ENCODE results near the gene TLE3.

TLE3 gene

DNA sequence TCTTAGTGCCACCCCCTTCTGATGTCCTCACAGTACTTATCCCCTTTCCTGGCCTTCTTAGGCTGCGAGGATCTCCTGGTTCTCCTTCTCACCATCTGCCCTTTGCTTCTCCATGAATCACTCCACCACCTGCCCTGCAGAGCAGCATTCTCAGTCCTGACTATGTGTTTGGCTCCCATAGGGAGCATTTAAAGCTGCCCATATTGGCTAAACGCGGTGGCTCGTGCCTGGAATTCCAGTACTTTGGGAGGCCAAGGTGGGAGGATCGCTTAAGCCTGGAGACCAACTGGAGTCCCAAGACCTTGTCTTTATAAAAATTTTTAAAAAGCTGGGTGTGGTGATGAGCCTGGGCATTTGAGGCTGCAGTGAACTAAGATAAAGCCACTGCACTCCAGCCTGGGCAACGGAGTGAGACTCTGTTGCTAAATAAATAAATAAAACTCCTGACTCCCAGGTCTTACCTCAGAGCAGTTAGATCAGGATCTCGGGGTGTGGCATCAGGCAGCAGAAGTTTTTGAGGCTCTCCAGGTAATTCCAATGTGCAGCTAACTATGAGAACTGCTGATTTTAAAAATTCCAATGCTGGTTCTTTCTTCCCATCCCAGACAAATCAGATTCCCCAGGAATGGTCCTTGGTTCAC is 36.2 kb upstream of the TLE3 start:
- DNase-seq: no peak
- TF ChIP-seq POLR2A (IDR thresholded peaks at IDR 0.05; ENCODE audit: low read length) (no peak), GATA1 (IDR thresholded peaks at IDR 0.05; ENCODE audit: low read depth, low read length) (no peak)

DNA sequence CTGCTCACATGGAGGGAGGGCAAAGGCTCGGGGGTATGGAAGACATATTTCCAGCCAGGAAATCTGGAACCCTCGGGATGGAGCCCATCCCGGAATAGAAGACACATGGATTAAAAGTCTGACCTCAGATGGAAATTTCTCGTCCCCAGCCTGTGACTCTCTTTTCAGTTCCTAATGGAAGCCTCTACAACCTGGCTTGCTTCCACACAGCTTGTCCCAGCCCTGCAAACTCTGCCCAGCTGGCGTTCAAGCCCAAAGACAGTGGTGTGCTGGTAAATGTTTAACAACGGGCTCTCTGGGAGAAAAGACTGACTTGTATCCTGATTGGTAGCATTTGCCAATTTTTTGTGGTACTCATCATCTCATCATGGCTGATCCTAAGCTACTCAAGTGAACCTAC is 35.6 kb upstream of the TLE3 start:
- DNase-seq: no peak
- no peak for TF ChIP-seq GATA1 (IDR thresholded peaks at IDR 0.05; ENCODE audit: low read depth, low read length)
- TF ChIP-seq POLR2A (IDR thresholded peaks at IDR 0.05; ENCODE audit: low read length): no peak

- TF ChIP-seq POLR2A (IDR thresholded peaks at IDR 0.05; ENCODE audit: low read length) (no peak), GATA1 (IDR thresholded peaks at IDR 0.05; ENCODE audit: low read depth, low read length) (no peak)
- DNase-seq: no peak
Measured at GRCh38 chr15:70132571-70132970, 34.9 kb upstream of the TLE3 start.

GRCh38 chr15:70132139-70132538 is 34.4 kb upstream of the TLE3 start:
- TF ChIP-seq POLR2A (IDR thresholded peaks at IDR 0.05; ENCODE audit: low read length): no peak
- no peak for TF ChIP-seq GATA1 (IDR thresholded peaks at IDR 0.05; ENCODE audit: low read depth, low read length)
- DNase-seq: no peak

DNA sequence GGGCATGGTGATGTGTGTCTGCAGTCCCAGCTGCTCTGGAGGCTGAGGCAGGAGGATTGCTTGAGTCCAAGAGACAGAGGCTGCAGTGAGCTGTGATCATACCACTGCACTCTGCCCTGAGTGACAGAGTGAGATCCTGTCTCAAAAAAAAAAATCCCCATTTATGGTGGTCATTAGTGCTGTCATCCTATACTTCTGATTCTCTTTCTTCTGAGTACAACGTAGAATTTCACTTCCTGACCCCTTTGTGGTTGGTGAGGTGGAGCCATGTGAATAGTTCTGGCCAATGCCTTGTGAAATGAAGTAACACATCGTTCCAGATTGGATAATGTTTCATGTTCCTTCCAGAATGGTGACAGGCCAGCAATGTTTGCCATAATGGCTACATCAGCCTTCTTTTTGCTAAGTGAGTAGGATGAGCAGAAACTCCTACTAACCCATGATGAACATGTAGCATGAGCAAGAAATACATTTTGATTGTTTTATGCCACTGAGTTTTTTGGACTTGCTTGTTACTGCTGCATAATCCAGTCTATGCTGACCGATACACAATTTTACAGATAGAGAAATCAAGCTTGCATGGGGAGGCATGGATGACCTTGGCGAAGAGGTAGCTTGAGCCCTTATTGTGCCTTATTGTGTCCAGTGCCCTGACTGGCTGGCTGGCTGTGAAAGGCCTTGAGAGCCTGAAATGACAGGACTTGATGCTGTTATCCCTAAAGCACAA is 30.9 kb upstream of the TLE3 start:
- TF ChIP-seq POLR2A (IDR thresholded peaks at IDR 0.05; ENCODE audit: low read length) (no peak), GATA1 (IDR thresholded peaks at IDR 0.05; ENCODE audit: low read depth, low read length) (no peak)
- DNase-seq: no peak

DNA sequence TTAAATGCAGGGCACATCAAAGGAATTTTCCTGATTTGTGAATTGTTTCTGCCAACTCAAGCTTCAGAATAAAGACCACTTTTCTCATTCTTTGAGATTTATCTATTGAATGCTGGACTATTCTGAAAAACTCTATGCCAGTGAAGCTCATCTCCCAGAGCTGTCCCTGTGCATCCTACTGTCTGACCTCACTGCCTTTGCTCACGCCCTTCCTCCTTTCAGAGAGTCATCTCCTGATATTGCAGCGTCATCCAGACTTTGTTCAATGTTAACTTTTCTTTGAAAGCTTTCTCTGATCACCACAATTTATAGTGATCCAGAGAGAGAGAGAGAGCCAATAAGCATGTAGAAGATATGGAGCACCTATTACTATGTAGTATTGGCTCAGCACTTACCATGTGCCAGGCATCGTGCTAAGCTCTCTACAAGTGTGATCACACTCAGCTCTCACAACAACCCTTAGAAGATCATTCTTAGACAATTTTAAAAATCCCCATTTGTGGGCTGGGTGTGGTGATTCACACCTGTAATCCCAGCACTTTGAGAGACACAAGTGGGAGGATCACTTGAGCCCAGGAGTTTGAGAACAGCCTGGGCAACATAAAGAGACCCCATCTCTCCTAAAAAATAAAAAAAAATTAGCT is 30.2 kb upstream of the TLE3 start:
- DNase-seq: no peak
- no peak for TF ChIP-seq POLR2A (IDR thresholded peaks at IDR 0.05; ENCODE audit: low read length)
- no peak for TF ChIP-seq GATA1 (IDR thresholded peaks at IDR 0.05; ENCODE audit: low read depth, low read length)

- TF ChIP-seq GATA1 (IDR thresholded peaks at IDR 0.05; ENCODE audit: low read depth, low read length): no peak
- no peak for DNase-seq
Measured at GRCh38 chr15:70127288-70127746, 29.6 kb upstream of the TLE3 start.

- DNase-seq: no peak
- TF ChIP-seq POLR2A (IDR thresholded peaks at IDR 0.05; ENCODE audit: low read length): no peak
- no peak for TF ChIP-seq GATA1 (IDR thresholded peaks at IDR 0.05; ENCODE audit: low read depth, low read length)
Measured at GRCh38 chr15:70126362-70126761, 28.6 kb upstream of the TLE3 start.

DNA sequence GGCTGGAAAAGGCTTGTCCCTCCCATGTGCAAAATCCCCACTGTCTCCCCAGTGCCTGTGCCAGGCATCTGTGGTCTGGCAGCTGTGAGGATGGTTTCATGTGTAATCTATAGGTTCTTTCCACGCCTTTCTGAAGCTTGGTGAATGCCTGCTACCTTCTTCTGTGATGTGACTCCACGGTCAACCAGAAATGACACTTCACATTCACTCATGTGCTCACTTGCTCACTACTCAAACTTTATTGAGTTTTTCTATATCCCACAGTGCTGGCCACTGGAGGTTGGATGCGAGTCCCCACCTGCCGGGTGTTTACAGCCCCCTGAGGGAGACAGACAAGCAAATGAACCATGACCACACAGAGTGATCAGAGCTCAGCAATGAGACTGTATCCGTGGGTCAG is 27.9 kb upstream of the TLE3 start:
- TF ChIP-seq POLR2A (IDR thresholded peaks at IDR 0.05; ENCODE audit: low read length): no peak
- no peak for TF ChIP-seq GATA1 (IDR thresholded peaks at IDR 0.05; ENCODE audit: low read depth, low read length)

GRCh38 chr15:70121624-70122302 is 24.0 kb upstream of the TLE3 start:
- TF ChIP-seq GATA1 (IDR thresholded peaks at IDR 0.05; ENCODE audit: low read depth, low read length) (no peak), POLR2A (IDR thresholded peaks at IDR 0.05; ENCODE audit: low read length) (no peak)
- DNase-seq: no peak

More for the DNA sequence above, 27.9 kb upstream of the TLE3 start:
- DNase-seq: no peak

DNA sequence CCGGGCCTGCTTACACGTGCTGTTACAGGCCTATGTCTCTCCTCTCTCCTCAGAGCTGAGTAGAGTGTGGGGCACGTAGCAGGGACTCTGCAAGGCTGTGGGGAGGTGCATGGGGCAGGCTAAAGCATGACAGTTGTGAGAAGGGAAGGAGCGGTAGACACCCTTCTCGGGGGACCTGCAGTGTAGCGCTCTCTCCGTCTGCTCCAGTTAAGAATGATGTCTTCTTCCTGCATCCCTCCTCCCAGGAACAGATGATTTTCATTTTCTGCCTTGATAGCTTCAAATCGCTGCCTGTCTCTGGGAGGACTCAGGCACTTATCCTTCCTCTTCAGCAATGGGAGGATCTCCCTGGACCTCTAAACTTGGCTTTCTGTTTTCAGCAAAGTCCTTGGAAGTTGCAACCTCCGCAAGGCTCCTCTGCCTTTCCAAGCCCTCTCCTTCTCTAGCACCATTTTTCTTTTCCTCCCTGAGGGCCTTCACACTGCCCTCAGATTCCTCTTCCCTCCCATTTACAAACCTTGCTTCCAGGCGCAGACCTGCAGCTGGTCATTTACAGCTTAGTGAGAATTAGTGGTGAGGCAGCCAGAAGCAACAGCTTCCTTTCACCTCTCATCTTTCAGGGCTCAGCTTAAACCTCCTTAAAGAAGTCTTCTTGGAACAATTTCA is 23.4 kb upstream of the TLE3 start:
- no peak for DNase-seq
- no peak for TF ChIP-seq POLR2A (IDR thresholded peaks at IDR 0.05; ENCODE audit: low read length)
- no peak for TF ChIP-seq GATA1 (IDR thresholded peaks at IDR 0.05; ENCODE audit: low read depth, low read length)

DNA sequence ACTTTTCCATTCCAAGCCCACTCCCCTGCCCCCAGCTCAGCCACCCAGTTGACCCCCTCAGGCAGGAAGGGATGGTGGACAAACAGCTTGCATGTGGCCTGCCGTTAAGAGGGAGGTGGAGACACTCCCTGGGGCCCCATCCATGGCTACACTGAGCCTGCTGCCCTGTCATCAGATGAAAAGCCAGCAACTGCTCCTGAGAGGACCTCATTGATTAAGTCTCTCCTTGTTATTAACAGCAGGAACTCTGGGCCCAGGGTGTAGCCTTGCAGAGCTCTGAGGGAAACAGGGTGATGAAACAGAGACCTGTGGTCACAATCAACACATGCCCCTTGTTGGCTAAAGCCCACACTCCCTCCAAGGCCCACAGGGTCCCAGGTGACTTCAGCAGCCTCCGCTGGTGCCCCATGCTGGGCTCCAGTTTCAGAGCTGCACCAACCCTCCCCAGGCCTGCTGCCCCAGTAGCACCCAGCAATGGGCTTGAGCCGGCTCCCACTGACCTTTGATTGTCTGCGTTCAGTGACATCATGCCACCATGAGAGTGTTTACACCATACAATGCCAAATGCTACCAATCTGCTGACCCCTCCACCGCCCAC is 22.3 kb upstream of the TLE3 start:
- DNase-seq: no peak
- TF ChIP-seq GATA1 (IDR thresholded peaks at IDR 0.05; ENCODE audit: low read depth, low read length) (no peak), POLR2A (IDR thresholded peaks at IDR 0.05; ENCODE audit: low read length) (no peak)

GRCh38 chr15:70118599-70118998 is 20.9 kb upstream of the TLE3 start:
- no peak for DNase-seq

More at GRCh38 chr15:70118599-70118998, 20.9 kb upstream of the TLE3 start:
- TF ChIP-seq POLR2A (IDR thresholded peaks at IDR 0.05; ENCODE audit: low read length): no peak
- TF ChIP-seq GATA1 (IDR thresholded peaks at IDR 0.05; ENCODE audit: low read depth, low read length): no peak
